ENCODE data around the gene ZFP64.
"Not testable (repeated sequence)": the region's sequence is repeated elsewhere in the genome, so short reads cannot be mapped to it uniquely, and the experiment has no call there.

ZFP64 gene

GRCh38 chr20:52152921-52153320 lies 38.7 kb downstream of the ZFP64 start:
- no peak for DNase-seq

GRCh38 chr20:52152416-52152815 lies 39.2 kb downstream of the ZFP64 start:
- no peak for DNase-seq

- DNase-seq: peak; percentile 27
These were observed 40.9 kb downstream of the ZFP64 start for GRCh38 chr20:52150440-52151258.

GRCh38 chr20:52145587-52145986 lies 46.0 kb downstream of the ZFP64 start:
- DNase-seq: no peak

DNA sequence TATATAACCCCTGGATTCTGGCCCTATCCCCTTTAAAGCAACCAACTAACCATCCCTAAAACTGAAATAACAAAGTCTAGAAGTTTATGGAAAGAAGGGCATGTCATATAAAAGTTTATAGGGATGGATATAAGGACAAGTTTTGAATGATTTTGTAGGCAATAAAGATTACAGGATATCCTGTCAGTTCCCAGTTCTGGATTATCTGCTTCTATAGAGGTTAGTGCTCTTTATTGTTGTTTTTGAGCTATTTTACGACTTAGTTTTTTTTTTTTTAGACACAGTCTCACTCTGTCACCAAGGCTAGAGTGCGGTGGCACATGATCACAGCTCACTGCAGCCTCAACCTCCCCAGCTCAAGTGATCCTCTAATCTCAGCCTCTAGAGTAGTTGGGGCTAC lies 48.3 kb downstream of the ZFP64 start:
- no peak for DNase-seq

GRCh38 chr20:52142757-52143156 lies 48.8 kb downstream of the ZFP64 start:
- no peak for DNase-seq

DNA sequence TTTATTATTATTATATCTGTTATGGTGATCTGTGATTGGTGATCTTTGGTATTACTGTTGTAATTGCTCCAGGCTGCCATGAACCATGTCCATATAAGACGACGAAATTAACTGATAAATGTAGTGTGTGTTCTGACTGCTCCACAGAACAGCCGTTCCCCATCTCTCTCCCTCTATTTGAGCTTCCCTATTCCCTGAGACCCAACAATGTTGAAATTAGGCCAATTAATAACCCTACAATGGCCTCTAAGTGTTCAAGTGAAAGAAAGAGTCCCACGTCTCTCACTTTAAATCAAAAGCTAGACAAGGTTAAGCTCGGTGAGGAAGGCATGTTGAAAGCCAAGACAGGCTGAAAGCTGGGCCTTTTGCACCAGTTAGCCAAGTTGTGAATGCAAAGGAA lies 51.6 kb downstream of the ZFP64 start:
- no peak for DNase-seq

GRCh38 chr20:52137850-52138249 lies 53.7 kb downstream of the ZFP64 start:
- no peak for DNase-seq

- DNase-seq: not testable (repeated sequence)
These were observed 57.9 kb downstream of the ZFP64 start for GRCh38 chr20:52133714-52134113.

DNA sequence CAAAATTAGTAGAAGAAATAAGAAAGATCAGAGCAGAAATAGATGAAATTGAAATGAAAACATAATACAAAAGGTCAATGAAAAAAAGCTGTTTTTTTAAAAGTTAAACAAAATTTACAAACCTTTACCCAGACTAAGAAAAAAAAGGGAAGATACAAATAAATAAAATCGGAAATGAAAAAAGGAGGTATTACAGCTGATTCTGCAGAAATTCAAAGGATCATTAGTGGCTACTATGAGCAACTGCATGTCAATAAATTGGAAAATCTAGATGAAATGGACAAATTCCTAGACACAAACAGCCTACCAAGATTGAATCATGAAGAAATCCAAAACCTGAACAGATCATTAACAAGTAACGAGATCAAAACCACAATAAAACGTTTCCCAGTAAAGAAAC lies 59.2 kb downstream of the ZFP64 start:
- DNase-seq: no peak

DNA sequence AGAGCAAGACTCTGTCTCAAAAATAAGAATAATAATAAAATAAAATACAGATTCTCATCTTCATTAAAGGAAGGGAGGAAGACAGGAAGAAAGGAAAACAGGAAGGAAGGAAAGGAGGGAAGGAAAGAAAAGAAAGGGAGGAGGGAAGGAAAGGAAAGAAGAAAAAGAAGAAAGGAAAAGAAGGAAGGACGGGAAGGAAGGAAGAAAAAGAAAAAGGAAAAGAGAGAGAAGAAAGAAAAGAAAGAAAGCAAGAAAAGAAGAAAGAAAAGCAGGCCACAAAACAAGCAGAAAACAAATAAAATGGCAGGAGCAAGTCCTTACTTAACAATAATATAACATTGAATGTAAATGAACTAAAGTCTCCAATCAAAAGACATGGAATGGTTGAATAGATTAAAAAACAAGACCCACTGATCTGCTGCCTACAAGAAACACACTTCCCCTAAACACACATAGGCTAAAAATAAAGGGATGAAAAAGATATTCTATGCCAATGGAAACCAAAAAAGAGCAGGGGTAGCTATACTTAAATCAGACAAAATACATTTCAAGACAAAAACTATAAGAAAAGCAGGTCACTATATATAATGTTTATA lies 60.4 kb downstream of the ZFP64 start:
- DNase-seq: no peak

DNA sequence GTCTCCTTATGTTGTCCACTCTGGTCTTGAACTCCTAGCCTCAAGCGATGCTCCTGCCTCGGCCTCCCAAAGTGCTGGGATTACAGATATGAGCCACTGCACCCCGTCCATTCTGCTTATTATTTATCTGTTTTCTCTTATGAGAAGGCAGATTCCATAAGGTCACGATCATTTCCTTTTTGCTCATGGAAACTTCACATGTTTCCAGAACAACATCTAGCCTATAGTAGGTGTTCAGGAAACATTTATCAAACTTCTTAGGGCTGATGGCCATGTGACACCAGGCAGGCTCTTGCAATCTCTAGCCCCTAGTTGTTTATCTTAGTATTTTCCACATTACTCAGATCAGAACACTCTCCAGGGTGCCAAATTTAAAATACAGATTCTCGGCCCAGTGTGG lies 61.2 kb downstream of the ZFP64 start:
- no peak for DNase-seq

GRCh38 chr20:52129611-52130010 lies 62.0 kb downstream of the ZFP64 start:
- no peak for DNase-seq

DNA sequence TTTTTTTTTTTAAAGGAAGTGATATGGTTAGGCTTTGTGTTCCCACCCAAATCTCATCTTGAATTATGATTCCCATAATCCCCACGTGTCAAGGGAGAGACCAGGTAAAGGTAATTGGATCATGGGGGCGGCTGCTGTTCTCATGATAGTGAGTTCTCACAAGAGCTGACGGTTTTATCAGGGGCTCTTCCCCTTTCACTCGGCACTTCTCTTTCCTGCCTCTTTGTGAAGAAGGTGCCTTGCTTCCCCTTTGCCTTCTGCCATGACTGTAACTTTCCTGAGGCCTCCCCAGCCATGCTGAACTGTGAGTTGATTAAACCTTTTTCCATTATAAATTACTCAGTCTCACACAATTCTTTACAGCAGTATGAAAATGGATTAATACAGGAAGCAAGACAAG lies 64.3 kb downstream of the ZFP64 start:
- no peak for DNase-seq

GRCh38 chr20:52124821-52125220 lies 66.8 kb downstream of the ZFP64 start:
- DNase-seq: no peak

DNA sequence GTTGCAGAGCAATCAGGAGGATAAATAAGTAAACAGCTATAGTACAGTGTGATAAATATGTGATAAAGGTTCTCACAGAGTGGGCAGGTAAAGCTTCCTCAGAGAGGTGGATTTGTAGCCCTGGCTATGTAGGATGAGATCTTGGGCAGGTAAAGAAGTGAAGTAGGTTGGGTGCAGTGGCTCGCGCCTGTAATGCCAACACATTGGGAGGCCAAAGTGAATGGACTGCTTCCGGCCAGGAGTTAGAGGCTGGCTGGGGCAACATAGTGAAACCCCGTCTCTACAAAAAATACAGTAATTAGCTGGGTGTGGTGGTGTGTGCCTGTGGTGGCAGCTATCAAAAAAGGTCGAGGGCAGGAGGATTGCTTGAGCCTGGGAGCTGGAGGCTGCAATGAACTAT lies 72.9 kb downstream of the ZFP64 start:
- no peak for DNase-seq

DNA sequence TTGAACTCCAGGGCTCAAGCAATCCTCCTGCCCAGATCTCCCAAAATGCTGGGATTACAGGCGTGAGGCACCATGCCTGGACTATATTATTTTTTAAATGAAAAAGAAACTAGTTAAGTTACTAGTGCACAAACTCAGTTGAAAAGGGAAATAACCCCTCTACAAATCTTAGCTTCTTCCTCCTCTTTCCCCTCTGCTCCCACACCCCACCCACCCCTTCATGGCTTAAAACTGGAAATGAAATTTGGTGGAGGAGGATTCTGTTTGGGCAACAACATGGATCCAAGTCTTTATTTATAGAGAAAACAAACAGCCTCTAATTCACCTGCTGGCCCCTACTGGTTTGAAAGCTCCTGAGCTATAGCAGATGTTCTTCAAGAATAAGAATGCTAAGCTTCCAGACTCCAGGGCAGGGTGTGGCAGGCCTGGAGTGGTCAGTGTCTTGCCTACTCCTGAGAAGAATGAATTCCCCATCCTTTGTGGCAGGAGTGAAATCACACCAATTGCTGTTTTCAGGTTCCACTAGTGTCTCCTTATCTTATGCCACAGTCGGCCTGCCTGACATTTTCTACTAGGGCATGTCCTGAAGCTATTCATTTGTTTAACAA lies 73.5 kb downstream of the ZFP64 start:
- DNase-seq: no peak

- no peak for DNase-seq
These were observed 81.1 kb downstream of the ZFP64 start for GRCh38 chr20:52110456-52110855.

DNA sequence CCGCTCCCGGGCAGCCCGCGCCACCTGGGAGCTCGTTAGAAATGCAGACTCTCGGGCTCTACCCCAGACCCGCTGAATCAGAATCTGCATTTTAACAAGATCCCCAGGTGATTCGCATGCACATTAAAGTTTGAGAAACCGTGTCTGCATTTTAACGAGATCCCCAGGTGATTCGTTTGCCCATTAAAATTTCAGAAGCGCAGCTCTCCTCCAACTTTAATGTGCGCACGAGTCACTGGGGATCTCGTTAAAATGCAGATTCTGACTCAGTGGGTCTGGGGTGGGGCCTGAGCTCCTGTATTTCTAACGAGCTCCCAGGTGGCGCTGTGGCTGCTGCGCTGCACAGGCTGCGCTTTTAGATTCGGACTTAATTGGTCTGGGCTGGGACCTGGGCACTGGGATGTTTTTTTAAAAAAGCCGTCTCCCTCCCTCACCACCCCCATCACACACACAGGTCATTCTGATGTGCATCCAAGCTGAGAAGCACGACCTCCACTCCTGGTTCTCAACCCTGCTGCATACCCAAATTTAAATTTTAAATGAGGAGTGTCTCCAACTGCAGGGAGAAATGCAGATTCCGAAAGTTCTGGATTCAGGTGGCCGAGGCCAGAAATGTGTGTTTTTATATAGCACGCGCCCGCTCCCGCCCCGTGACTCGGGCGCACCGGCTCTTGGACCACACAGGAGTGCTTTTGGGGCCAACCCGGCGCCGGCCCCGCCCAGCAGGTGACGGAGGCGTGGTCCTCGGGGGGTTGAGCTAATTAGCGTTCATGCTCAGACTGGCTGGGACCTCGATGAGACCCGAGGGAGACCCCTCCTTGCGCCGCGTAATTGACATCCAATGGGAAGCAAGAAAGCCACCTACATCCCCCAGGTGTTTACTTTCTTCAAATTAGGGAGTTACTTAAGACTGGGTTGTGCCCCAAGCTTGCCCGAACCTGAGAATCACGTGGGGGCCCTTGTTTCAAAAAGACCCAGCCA lies 85.8 kb downstream of the ZFP64 start:
- DNase-seq: no peak

- peak; percentile 53 for DNase-seq
These were observed 86.8 kb downstream of the ZFP64 start for GRCh38 chr20:52104546-52105441.

DNA sequence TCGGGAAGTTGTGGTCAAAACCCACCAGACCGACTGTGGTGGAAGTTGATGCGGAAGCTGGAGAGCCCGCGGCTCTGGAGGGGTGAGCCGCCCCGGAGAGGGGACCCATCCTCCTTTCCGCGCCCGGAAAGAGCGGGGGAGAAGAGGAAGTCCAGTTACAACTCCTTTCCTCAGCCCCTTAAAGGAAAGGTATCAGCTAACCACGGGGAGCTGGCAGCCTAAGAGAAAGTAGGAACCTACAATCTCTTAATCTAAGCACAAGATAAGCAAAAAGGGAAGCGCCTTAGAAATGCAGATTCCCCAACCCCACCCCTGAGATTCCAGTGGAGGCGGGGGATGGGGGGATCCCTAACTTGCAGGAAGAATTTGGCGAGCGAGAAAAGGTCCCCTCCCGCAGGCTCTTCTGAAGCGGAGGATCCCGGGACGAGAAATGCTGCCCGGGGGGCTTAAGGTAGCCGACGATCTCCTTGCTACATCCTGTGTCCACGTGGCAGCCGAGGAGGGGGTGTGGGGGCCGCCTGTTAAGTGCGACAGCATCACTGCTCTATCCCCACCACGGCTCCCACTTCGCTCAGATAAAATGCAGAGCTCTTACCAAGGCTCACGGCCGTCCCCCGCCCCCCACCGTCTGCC lies 87.5 kb downstream of the ZFP64 start:
- no peak for DNase-seq

All from NCI-H2227 treated with DMSO at 0.1 percent for 48 hours (cell line).